Ishikawa (cell line): ENCODE data around the gene RELN.

Experiments
- CEBPB ChIP-seq: IDR thresholded peaks from 2 replicates; pipeline ENCODE4 v1.6.1; 2012
- CREB1 ChIP-seq: IDR thresholded peaks from 2 replicates; pipeline ENCODE4 v1.6.1; 2012; ENCODE audit warnings: low read depth
- EGR1 ChIP-seq: IDR thresholded peaks from 2 replicates; pipeline ENCODE4 v1.6.1; 2012
- EP300 ChIP-seq: IDR thresholded peaks from 2 replicates; pipeline ENCODE4 v1.6.1; 2012; ENCODE audit warnings: borderline replicate concordance
- FOXM1 ChIP-seq: IDR thresholded peaks from 2 replicates; pipeline ENCODE4 v1.6.1; 2012; ENCODE audit warnings: low read depth, borderline replicate concordance
- NFIC ChIP-seq: IDR thresholded peaks from 2 replicates; pipeline ENCODE4 v1.6.1; 2012
- RAD21 ChIP-seq: IDR thresholded peaks from 2 replicates; pipeline ENCODE4 v1.6.1; 2012; ENCODE audit warnings: low read depth
- TAF1 ChIP-seq: IDR thresholded peaks from 2 replicates; pipeline ENCODE4 v1.6.1; 2012; ENCODE audit warnings: low read depth, mild to moderate bottlenecking
- TCF12 ChIP-seq: IDR thresholded peaks from 2 replicates; pipeline ENCODE4 v1.6.1; 2012; ENCODE audit warnings: low read depth
- TEAD4 ChIP-seq: IDR thresholded peaks from 2 replicates; pipeline ENCODE4 v1.6.1; 2012
- YY1 ChIP-seq: IDR thresholded peaks from 2 replicates; pipeline ENCODE4 v1.6.1; 2012; ENCODE audit warnings: low read depth
- ZBTB7A ChIP-seq: IDR thresholded peaks from 2 replicates; pipeline ENCODE4 v1.6.1; 2012; ENCODE audit warnings: low read depth
- TF ChIP-seq, protein P1 (sequence below): IDR thresholded peaks from 2 replicates; pipeline ENCODE4 v1.6.1; 2012; ENCODE audit warnings: low read depth, mild to moderate bottlenecking
- TF ChIP-seq, protein P2 (sequence below): IDR thresholded peaks from 2 replicates; pipeline ENCODE4 v1.6.1; 2012
- TF ChIP-seq, protein P3 (sequence below): IDR thresholded peaks from 2 replicates; pipeline ENCODE4 v1.6.1; 2012

Gene RELN

DNA sequence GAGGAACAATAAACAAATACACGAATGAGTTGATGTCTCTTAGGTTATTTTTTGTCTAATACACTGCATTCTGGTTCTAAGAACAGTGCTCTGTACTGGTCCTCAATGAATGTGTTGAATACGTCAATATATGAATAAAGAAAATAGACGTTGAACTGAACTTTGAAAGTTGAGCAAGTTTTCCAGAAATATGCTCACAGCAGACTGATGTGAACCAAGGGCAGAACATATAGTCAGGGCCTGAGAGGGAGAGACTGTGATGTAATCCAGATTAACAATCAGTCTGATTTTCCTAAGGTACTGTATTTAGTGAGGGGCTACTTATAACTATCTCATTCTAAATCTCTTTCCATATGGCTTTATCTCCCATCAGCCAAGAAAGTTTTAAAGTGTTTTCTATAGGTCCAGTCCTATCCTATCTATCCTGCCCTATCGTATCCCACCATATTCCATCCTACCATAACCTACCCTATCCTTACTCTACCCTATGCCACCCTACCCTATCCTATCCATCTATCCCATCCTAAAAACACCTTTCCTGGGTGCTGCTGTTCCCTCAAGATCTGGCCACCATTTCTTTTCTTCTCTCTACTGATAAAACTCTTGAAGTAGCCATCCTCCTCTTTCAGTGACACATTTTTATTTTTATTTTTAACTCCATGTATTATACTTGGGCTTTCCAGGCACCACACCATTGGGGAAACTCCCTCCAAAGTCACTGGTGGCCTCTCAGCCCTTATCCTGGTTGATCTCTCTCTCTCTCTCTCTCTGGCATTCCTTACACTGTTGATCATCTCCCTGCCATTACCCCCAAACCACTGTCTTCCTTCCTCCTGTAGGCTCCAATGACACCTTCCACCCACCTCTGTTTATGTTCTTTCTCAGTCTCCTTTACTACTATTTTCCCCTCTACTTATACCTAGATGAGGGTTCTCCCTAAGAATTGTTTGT is 331.1 kb downstream of the RELN start:
- no peak for TF ChIP-seq CREB1
- TF ChIP-seq EP300, result no peak
- no peak for TF ChIP-seq TAF1
- no peak for TF ChIP-seq NFIC
- TF ChIP-seq RAD21, result no peak
- TF ChIP-seq EGR1, result no peak
- TF ChIP-seq, protein P1, sequence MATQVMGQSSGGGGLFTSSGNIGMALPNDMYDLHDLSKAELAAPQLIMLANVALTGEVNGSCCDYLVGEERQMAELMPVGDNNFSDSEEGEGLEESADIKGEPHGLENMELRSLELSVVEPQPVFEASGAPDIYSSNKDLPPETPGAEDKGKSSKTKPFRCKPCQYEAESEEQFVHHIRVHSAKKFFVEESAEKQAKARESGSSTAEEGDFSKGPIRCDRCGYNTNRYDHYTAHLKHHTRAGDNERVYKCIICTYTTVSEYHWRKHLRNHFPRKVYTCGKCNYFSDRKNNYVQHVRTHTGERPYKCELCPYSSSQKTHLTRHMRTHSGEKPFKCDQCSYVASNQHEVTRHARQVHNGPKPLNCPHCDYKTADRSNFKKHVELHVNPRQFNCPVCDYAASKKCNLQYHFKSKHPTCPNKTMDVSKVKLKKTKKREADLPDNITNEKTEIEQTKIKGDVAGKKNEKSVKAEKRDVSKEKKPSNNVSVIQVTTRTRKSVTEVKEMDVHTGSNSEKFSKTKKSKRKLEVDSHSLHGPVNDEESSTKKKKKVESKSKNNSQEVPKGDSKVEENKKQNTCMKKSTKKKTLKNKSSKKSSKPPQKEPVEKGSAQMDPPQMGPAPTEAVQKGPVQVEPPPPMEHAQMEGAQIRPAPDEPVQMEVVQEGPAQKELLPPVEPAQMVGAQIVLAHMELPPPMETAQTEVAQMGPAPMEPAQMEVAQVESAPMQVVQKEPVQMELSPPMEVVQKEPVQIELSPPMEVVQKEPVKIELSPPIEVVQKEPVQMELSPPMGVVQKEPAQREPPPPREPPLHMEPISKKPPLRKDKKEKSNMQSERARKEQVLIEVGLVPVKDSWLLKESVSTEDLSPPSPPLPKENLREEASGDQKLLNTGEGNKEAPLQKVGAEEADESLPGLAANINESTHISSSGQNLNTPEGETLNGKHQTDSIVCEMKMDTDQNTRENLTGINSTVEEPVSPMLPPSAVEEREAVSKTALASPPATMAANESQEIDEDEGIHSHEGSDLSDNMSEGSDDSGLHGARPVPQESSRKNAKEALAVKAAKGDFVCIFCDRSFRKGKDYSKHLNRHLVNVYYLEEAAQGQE, result no peak
- TF ChIP-seq FOXM1, result no peak
- no peak for TF ChIP-seq ZBTB7A
- TF ChIP-seq, protein P2, sequence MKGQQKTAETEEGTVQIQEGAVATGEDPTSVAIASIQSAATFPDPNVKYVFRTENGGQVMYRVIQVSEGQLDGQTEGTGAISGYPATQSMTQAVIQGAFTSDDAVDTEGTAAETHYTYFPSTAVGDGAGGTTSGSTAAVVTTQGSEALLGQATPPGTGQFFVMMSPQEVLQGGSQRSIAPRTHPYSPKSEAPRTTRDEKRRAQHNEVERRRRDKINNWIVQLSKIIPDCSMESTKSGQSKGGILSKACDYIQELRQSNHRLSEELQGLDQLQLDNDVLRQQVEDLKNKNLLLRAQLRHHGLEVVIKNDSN, result no peak
- TF ChIP-seq, protein P3, sequence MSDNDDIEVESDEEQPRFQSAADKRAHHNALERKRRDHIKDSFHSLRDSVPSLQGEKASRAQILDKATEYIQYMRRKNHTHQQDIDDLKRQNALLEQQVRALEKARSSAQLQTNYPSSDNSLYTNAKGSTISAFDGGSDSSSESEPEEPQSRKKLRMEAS, result no peak
- TF ChIP-seq TEAD4, result no peak
- no peak for TF ChIP-seq TCF12
- TF ChIP-seq YY1, result no peak

DNA sequence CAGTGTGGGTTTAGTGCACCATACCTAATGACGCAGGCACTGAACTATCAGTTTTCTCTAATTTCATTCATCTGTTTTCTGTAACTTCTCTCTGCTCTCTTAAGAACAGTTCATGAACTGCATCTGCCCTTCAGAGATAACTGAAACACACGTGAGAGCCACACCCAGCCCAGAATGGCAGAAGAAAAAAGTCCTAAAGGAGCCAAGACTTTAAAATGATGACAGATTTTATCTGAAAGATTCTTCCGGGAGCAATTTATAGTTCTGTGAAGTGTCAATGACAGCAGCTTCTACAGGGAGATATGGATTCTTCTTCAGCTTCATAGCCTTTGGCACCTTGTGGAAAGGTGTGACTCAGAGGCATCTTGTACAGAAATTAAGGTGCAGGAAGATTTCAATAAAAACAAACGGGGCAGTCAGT is 332.0 kb downstream of the RELN start:
- TF ChIP-seq CREB1 (no peak), YY1 (no peak), FOXM1 (no peak), ZBTB7A (no peak), RAD21 (no peak), EGR1 (no peak), TAF1 (no peak), NFIC (no peak), TCF12 (no peak)
- TF ChIP-seq, protein P3, result no peak
- TF ChIP-seq, protein P2, result no peak

DNA sequence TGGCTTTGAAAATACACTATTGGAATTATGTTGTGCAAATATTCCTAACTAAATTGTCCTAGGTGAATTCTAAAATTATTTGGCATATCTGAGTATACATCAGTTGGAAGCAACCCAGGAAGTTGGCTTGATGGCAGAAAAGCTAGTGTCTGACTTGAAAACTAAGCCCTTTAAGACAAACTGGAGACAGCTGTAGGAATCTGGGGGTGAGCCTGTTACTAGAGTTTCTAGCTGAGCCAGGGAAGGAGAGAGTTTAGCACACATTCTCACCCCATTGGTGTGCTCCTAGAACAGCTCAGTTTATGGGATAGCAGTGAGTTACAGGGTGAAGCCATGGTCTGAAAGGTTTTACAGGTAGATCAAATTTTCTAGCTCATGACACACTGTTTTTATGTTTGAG is 333.2 kb downstream of the RELN start:
- no peak for TF ChIP-seq RAD21
- TF ChIP-seq NFIC, result no peak
- TF ChIP-seq YY1, result no peak
- no peak for TF ChIP-seq FOXM1
- TF ChIP-seq, protein P3, result no peak
- no peak for TF ChIP-seq TEAD4
- TF ChIP-seq TAF1, result no peak
- TF ChIP-seq, protein P2, result no peak
- no peak for TF ChIP-seq CREB1
- TF ChIP-seq EP300, result no peak
- TF ChIP-seq ZBTB7A, result no peak
- TF ChIP-seq, protein P1, result no peak
- no peak for TF ChIP-seq TCF12
- TF ChIP-seq EGR1, result no peak
- no peak for TF ChIP-seq CEBPB

DNA sequence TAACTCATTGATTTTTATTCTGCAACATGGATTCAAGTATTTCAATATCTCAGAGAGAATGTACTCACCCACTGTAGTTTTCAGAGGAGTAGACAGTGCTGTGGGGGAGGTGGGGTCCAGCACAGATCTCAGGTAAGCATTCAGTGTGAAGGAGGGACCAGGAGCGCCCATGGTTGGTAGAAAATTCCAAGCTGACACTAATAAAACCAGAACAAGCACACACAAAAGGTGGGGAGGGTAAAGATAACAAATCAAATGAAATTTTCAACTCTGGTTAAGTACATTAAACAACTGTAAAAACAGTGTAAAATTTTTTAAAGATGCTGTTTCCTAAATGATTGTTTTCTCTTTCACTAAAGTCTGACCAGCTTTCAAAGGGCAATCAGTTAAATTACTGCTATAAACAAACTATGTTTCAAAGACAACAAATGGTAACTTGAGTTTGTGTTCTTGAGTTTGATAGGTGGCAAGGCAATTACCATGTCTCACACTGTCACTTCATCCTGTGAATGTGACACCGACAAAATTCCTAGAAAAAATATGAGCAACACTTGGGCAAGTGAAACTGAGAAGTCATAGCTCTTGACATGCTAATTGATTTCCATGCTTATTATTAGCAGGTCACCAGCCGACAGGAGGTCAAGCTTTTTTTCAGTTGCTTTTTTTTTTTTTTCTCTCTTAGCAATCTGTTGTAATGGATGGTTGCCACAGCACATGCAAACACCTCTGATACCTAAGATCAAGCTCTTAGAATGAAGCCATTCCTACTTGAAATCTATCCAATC is 337.7 kb downstream of the RELN start:
- TF ChIP-seq FOXM1 (no peak), YY1 (no peak), RAD21 (no peak), NFIC (no peak), CREB1 (no peak), TEAD4 (no peak), EGR1 (no peak), ZBTB7A (no peak), TAF1 (no peak), TCF12 (no peak), EP300 (no peak), CEBPB (no peak)
- TF ChIP-seq, protein P2, result no peak
- TF ChIP-seq, protein P3, result no peak
- TF ChIP-seq, protein P1, result no peak
